ENCODE measurements around the gene TEX26.

Gene TEX26

GRCh38 chr13:30932481-30933353 lies at the start of gene TEX26:
Gene TEX26 (plus strand): TSS chr13:30932656. CDS start chr13:30932716, 60 bp downstream.
- no peak within 1 kb of the TSS for H3K4me3 Mint-ChIP-seq
- H3K4me1 Mint-ChIP-seq (ENCODE audit: low read depth): no peaks in the 10 kb centered on the region
- no peak within 1 kb of the TSS for H3K27ac Mint-ChIP-seq
- peaks cover 44% of the 10 kb centered on the region for H3K27me3 Mint-ChIP-seq (ENCODE audit: low read depth)
- no peaks in the 10 kb centered on the region for H3K36me3 Mint-ChIP-seq (ENCODE audit: low read depth)
- H3K9me3 Mint-ChIP-seq: no peaks in the 10 kb centered on the region

DNA sequence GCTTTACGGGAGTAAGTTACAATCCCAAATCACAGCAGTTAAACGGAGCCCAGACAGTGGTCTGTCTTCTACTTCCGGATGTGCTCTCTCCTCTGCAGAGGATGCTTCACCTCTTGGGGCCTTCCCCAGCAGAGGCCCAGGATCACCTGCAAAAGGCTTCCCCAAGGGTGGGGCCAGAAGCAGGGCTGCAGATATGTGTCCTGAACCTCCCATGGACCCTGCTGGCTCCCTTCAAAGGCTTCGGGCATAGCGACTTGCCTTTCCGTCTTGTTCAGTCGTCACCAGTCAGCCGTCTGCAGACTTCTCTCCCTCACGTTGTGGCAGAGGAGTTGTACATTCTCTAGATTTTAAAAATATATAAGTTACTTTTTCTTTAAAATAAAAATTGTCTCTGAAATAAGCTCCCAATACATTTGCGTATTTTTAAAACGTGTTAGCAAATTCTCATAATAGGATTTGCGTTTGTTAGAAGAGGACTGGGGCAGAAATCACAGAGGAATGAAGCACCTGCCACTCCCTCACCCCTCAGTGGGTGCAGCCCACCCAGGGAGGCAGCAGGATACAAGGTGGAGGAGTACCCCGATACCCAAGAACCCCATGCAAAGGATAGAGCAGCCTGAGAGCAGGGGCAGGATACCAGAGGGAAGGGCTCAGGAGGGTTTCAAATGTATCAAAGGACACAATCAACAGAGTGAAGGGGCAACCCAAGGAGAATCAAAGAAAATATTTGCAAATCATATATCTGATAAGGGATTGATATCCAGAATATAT lies 49.3 kb upstream of the TEX26 start:
- Mint-ChIP-seq H3K36me3 (ENCODE audit: low read depth) (no peaks in the 10 kb centered on the region), H3K4me3 (no peak overlapping the region), H3K4me1 (ENCODE audit: low read depth) (peaks cover 8% of the 10 kb centered on the region), H3K27me3 (ENCODE audit: low read depth) (peaks cover 21% of the 10 kb centered on the region), H3K27ac (no peak overlapping the region), H3K9me3 (peaks cover 12% of the 10 kb centered on the region)

- H3K27me3 Mint-ChIP-seq (ENCODE audit: low read depth): peaks cover 21% of the 10 kb centered on the region
- no peaks in the 10 kb centered on the region for H3K36me3 Mint-ChIP-seq (ENCODE audit: low read depth)
- H3K4me1 Mint-ChIP-seq (ENCODE audit: low read depth): peaks cover 8% of the 10 kb centered on the region
- H3K27ac Mint-ChIP-seq: no peak overlapping the region
- no peak overlapping the region for H3K4me3 Mint-ChIP-seq
- peaks cover 12% of the 10 kb centered on the region for H3K9me3 Mint-ChIP-seq
These were observed 47.9 kb upstream of the TEX26 start for GRCh38 chr13:30884543-30884942.

- Mint-ChIP-seq H3K27ac (no peak overlapping the region), H3K4me3 (no peak overlapping the region), H3K4me1 (ENCODE audit: low read depth) (peaks cover 8% of the 10 kb centered on the region), H3K36me3 (ENCODE audit: low read depth) (no peaks in the 10 kb centered on the region), H3K27me3 (ENCODE audit: low read depth) (peaks cover 9% of the 10 kb centered on the region), H3K9me3 (peaks cover 8% of the 10 kb centered on the region)
These were observed 43.2 kb upstream of the TEX26 start for GRCh38 chr13:30889196-30889690.

DNA sequence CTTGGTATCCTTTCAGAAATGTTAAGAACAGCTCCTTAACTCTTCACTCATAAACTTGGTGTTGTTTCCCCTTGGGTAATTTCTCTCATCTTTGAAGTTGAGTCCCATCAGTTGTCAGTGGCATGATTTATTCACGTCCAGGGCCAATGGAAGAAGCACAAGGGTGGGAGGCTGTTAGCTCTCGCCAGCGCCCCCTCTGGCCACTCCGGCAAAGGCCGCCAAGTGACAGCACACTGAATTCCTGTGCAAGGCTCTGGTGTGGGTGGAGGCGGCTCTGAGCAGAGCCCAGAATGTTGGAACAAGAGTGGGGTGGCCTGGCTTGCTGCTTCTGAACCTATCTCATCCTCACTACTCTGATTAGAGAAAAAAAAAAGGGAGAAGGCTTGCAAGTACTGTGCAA lies 39.5 kb upstream of the TEX26 start:
- no peaks in the 10 kb centered on the region for H3K36me3 Mint-ChIP-seq (ENCODE audit: low read depth)
- no peaks in the 10 kb centered on the region for H3K4me1 Mint-ChIP-seq (ENCODE audit: low read depth)
- no peak overlapping the region for H3K27ac Mint-ChIP-seq
- no peaks in the 10 kb centered on the region for H3K9me3 Mint-ChIP-seq
- no peak overlapping the region for H3K4me3 Mint-ChIP-seq
- peaks cover 4% of the 10 kb centered on the region for H3K27me3 Mint-ChIP-seq (ENCODE audit: low read depth)

- no peaks in the 10 kb centered on the region for H3K36me3 Mint-ChIP-seq (ENCODE audit: low read depth)
- H3K4me1 Mint-ChIP-seq (ENCODE audit: low read depth): peaks cover 5% of the 10 kb centered on the region
- H3K27me3 Mint-ChIP-seq (ENCODE audit: low read depth): peaks cover 16% of the 10 kb centered on the region
- no peak overlapping the region for H3K4me3 Mint-ChIP-seq
- no peak overlapping the region for H3K27ac Mint-ChIP-seq
- no peaks in the 10 kb centered on the region for H3K9me3 Mint-ChIP-seq
These were observed 36.7 kb upstream of the TEX26 start for GRCh38 chr13:30895773-30896172.

GRCh38 chr13:30898070-30898469 lies 34.4 kb upstream of the TEX26 start:
- Mint-ChIP-seq H3K9me3 (no peaks in the 10 kb centered on the region), H3K4me1 (ENCODE audit: low read depth) (peaks cover 5% of the 10 kb centered on the region), H3K27me3 (ENCODE audit: low read depth) (peaks cover 26% of the 10 kb centered on the region), H3K4me3 (no peak overlapping the region), H3K36me3 (ENCODE audit: low read depth) (no peaks in the 10 kb centered on the region), H3K27ac (no peak overlapping the region)

DNA sequence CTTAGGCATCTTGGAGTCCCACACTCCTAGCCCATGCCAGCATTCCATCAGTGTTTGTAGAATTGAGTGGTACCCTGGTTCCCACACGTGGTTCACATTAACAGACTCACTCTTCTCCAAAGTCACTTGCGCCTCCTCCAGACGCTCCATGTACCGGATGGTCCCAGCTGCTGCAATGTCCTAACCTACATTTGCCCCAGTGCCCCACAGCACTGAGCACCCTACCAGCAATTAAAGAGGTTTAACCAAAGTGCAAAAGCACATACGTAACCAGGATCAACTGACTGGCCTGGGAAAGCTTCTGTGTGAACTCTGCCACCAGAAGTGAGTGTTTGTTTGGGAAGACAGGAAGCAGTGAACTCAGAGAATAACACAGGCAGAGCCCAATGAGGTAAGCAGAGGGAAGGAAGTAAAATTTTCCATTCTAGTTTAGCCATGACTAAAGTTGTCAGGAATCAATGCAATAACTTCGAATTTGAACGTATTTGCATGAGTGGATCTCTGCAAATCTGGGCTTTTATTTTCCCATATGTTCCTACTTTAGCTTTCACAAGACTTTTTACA lies 33.7 kb upstream of the TEX26 start:
- H3K36me3 Mint-ChIP-seq (ENCODE audit: low read depth): no peaks in the 10 kb centered on the region
- no peaks in the 10 kb centered on the region for H3K9me3 Mint-ChIP-seq
- no peak overlapping the region for H3K27ac Mint-ChIP-seq
- no peak overlapping the region for H3K4me3 Mint-ChIP-seq
- peaks cover 5% of the 10 kb centered on the region for H3K4me1 Mint-ChIP-seq (ENCODE audit: low read depth)
- peaks cover 32% of the 10 kb centered on the region for H3K27me3 Mint-ChIP-seq (ENCODE audit: low read depth)

- Mint-ChIP-seq H3K36me3 (ENCODE audit: low read depth) (no peaks in the 10 kb centered on the region), H3K4me1 (ENCODE audit: low read depth) (peaks cover 5% of the 10 kb centered on the region), H3K27ac (no peak overlapping the region), H3K27me3 (ENCODE audit: low read depth) (peaks cover 48% of the 10 kb centered on the region), H3K4me3 (no peak overlapping the region), H3K9me3 (no peaks in the 10 kb centered on the region)
These were observed 32.0 kb upstream of the TEX26 start for GRCh38 chr13:30900436-30900835.

GRCh38 chr13:30900952-30901749 lies 31.3 kb upstream of the TEX26 start:
- peaks cover 5% of the 10 kb centered on the region for H3K4me1 Mint-ChIP-seq (ENCODE audit: low read depth)
- no peaks in the 10 kb centered on the region for H3K9me3 Mint-ChIP-seq
- no peak overlapping the region for H3K4me3 Mint-ChIP-seq
- no peak overlapping the region for H3K27ac Mint-ChIP-seq
- no peaks in the 10 kb centered on the region for H3K36me3 Mint-ChIP-seq (ENCODE audit: low read depth)
- peaks cover 53% of the 10 kb centered on the region for H3K27me3 Mint-ChIP-seq (ENCODE audit: low read depth)

GRCh38 chr13:30904043-30904442 lies 28.4 kb upstream of the TEX26 start:
- H3K27ac Mint-ChIP-seq: no peak overlapping the region
- H3K27me3 Mint-ChIP-seq (ENCODE audit: low read depth): peaks cover 70% of the 10 kb centered on the region
- no peak overlapping the region for H3K4me3 Mint-ChIP-seq

DNA sequence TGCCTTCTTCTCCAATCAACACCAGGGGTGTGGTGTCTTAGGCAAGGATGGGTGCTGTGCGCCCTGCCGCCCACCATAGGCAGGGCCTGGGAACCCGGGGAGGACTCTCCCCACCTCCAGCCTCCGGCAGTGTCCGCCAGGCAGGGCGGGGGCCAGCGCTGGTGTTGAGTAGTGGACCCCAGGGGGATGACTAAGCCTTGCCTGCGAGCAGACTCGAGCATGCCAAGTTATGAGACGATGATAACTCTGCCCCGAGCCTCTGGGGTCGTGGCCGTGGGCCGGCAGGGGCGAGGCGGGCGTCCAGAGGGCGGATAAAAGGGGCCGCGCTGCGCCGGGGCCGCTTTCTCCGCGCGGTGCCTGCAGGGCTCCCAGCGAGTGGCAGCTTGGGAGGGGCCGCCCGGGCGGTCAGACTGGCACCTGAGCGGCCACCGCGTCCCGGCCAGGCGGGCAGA lies 26.5 kb upstream of the TEX26 start, which contains the start of gene MEDAG:
Gene MEDAG (plus strand): TSS at position 340 of the 452 bp plus-strand sequence. CDS start 245 bp downstream, outside the sequence.
- H3K4me3 Mint-ChIP-seq: no peak within 1 kb of the TSS
- peaks cover 3% of the 10 kb centered on the region for H3K4me1 Mint-ChIP-seq (ENCODE audit: low read depth)
- H3K27me3 Mint-ChIP-seq (ENCODE audit: low read depth): peaks cover 80% of the 10 kb centered on the region

More at GRCh38 chr13:30904043-30904442, 28.4 kb upstream of the TEX26 start:
- no peaks in the 10 kb centered on the region for H3K9me3 Mint-ChIP-seq
- H3K36me3 Mint-ChIP-seq (ENCODE audit: low read depth): no peaks in the 10 kb centered on the region
- H3K4me1 Mint-ChIP-seq (ENCODE audit: low read depth): peaks cover 5% of the 10 kb centered on the region

DNA sequence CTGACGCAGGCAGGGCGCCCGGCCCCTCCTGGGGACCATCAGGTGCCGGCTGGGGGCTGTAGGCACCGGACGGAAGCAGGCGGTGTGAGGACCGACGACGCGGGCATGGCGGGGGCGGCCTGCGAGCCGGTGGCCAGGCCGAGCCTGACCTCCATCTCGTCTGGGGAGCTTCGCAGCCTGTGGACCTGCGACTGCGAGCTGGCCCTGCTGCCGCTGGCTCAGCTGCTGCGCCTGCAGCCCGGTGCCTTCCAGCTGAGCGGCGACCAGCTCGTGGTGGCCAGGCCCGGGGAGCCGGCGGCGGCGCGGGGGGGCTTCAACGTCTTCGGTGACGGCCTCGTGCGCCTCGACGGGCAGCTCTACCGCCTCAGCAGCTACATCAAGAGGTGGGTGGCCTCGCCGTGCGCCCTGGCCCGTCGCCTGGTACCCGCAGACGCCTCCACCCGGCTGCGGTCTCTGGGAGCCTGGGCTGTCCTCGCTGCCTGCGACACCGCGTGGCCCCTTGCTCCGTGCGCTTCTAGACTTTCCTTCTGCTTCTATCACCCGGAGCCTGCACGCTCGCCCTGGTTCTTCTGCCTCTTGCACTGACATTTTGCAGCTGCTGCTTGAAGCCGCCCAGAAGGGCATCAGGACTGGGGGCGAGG lies 25.9 kb upstream of the TEX26 start:
- Mint-ChIP-seq H3K27ac (no peak overlapping the region), H3K27me3 (ENCODE audit: low read depth) (peaks cover 74% of the 10 kb centered on the region), H3K36me3 (ENCODE audit: low read depth) (no peaks in the 10 kb centered on the region), H3K9me3 (no peaks in the 10 kb centered on the region), H3K4me1 (ENCODE audit: low read depth) (peaks cover 3% of the 10 kb centered on the region), H3K4me3 (no peak overlapping the region)

More for the DNA sequence above, 26.5 kb upstream of the TEX26 start, which contains the start of gene MEDAG:
- Mint-ChIP-seq H3K27ac (no peak within 1 kb of the TSS), H3K36me3 (ENCODE audit: low read depth) (no peaks in the 10 kb centered on the region), H3K9me3 (no peaks in the 10 kb centered on the region)
